Activated B cell treated with CpG ODN at 0.5 μM for 24 hours (primary cell): ENCODE measurements around the gene KLK13. TPM values are rescaled to one million over a fixed set of nuclear protein-coding genes. Genes with fewer than 3 reads are reported as not detected.
A peak's percentile ranks its signal among the peaks of the same experiment; 100 is the strongest.

Source experiments
- ATAC-seq: fragments of 200-7000 bp; cut with Tn5 transposase; one replicate; pipeline ENCODE4 v1.10.0; 2021; ENCODE audit warnings: low read depth, mild to moderate bottlenecking, moderate library complexity
- CTCF ChIA-PET: fragments of 350-600 bp; sonication (Branson Sonifier 250); formaldehyde crosslinking; loops from one replicate; lab custom pipeline; 2021; ENCODE audit warnings: antibody characterized with exemption; lab: Charles Lee
- POLR2A ChIA-PET: fragments of 350-600 bp; sonication (Branson Sonifier 250); formaldehyde crosslinking; loops from one replicate; lab custom pipeline; 2021; ENCODE audit warnings: antibody characterized with exemption; lab: Charles Lee
- DNase-seq: peaks from one replicate; pipeline ENCODE4 v3.0.0; 2022
- H3K27ac Mint-ChIP-seq: one replicate; pipeline ENCODE4 v1.8.0; 2020; ENCODE audit warnings: mixed read lengths
- H3K27me3 Mint-ChIP-seq: one replicate; pipeline ENCODE4 v1.8.0; 2021; ENCODE audit warnings: mixed read lengths
- H3K36me3 Mint-ChIP-seq: one replicate; pipeline ENCODE4 v1.8.0; 2021; ENCODE audit warnings: low read depth, mixed read lengths
- H3K4me1 Mint-ChIP-seq: one replicate; pipeline ENCODE4 v1.8.0; 2021; ENCODE audit warnings: mixed read lengths
- H3K4me3 Mint-ChIP-seq: one replicate; pipeline ENCODE4 v1.8.0; 2020; ENCODE audit warnings: mild to moderate bottlenecking, mixed read lengths
- H3K9me3 Mint-ChIP-seq: one replicate; pipeline ENCODE4 v1.8.0; 2020; ENCODE audit warnings: mixed read lengths
- CTCF ChIP-seq: fragments of 200-600 bp; IDR thresholded peaks from one replicate; pipeline ENCODE4 v1.8.0; 2022; ENCODE audit warnings: antibody characterized with exemption, mild to moderate bottlenecking
- intact Hi-C: fragments of 100-400 bp; cut with micrococcal nuclease; formaldehyde crosslinking; loops from one replicate; pipeline ENCODE4 v1.15.1; 2024
- total RNA-seq: library from RNA; stranded (reverse); gene quantifications from 2 replicates; pipeline ENCODE4 v1.2.3, GENCODE V29; 2022

The KLK13 gene
- total RNA-seq, 1 donor from 2014 or later, result not detected

DNA sequence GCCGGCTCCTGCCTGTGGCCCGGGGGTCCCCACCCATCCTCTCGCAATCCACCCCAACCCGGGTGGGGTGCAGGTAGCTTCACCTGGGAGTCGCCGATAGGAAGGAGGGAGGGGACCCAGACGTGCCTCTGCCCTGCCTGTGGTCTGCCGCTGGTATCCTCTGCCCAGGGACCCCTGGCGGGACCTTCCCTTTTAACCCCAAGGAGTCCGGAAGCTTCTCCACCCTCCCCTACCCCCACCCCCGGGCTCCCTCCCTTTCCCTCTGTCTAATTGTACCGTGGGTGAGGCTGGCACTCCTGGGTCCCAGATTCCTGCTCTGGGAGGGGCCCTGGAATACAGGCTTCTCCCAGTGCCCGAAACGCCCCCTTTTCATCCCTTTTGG, 45.4 kb downstream of the KLK13 start, which contains the start of gene KLK10:
Gene KLK10 (minus strand): TSS at position 166 of the 382 bp plus-strand sequence. CDS start 579 bp downstream, outside the sequence.
- peak within 1 kb of the TSS; percentile 35 for H3K4me3 Mint-ChIP-seq
- CTCF ChIA-PET, result no interaction called here
- no peak within 1 kb of the TSS for H3K27ac Mint-ChIP-seq

DNA sequence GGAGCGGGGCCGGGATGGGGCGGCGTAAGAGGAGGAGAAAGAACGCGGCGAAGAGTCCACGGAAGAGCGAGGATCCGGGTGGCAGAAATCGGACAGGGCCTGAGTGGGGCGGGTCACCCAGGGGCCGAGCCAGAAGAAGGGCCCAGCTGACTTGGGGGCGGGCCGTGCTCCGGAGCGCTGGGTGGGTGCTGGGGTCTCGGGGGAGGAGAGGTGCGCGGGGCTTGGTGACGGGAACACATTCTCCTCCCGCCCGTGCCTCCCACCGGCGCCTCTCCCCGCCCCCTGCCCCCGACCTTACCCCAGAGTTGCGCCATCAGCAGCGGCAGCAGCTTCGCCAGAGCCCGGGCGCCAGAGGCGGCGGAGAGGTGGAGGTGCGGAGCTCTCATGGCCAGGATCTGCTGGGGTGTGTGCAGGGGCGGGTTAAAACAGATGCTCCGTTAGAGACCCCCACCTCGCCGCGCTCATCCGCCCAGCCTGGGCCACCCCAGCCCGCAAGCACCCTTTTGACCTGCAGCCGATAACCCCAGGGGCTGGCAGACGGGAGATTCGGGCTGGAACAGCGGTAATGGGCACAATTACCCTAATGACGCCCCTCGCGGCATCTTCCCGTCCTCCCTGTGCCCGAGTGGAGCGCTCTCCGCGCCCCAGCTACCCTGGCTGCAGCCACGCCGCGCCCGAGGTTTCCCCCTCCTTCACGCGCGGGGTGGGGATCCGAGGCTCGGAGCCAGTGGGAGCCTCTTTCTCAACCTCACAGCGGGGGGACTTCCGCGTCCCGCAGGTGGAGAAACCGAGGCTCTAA, 45.9 kb downstream of the KLK13 start:
- H3K4me3 Mint-ChIP-seq, result peak overlapping the region; percentile 35
- H3K27me3 Mint-ChIP-seq, result peaks cover 57% of the 10 kb centered on the region

More for the DNA sequence above, 45.4 kb downstream of the KLK13 start, which contains the start of gene KLK10:
- POLR2A ChIA-PET, result no interaction called here
- Mint-ChIP-seq H3K4me1 (peaks cover 10% of the 10 kb centered on the region), H3K36me3 (no peaks in the 10 kb centered on the region), H3K27me3 (peaks cover 53% of the 10 kb centered on the region), H3K9me3 (no peaks in the 10 kb centered on the region)
- intact Hi-C loops, result no loop called here
- ATAC-seq (no peak), DNase-seq (no peak)
- no peak for TF ChIP-seq CTCF

GRCh38 chr19:51016798-51017683, 47.9 kb downstream of the KLK13 start:
- peaks cover 10% of the 10 kb centered on the region for H3K4me1 Mint-ChIP-seq
- TF ChIP-seq CTCF, result no peak
- CTCF ChIA-PET, result no interaction called here
- no peaks in the 10 kb centered on the region for H3K9me3 Mint-ChIP-seq
- no peaks in the 10 kb centered on the region for H3K36me3 Mint-ChIP-seq
- POLR2A ChIA-PET, result no interaction called here
- H3K27me3 Mint-ChIP-seq, result peaks cover 52% of the 10 kb centered on the region
- no peak for ATAC-seq
- no peak overlapping the region for H3K27ac Mint-ChIP-seq
- intact Hi-C loops, result no loop called here
- peak; percentile 21 for DNase-seq
- no peak overlapping the region for H3K4me3 Mint-ChIP-seq

More for the DNA sequence above, 45.9 kb downstream of the KLK13 start:
- intact Hi-C loops, result no loop called here
- CTCF ChIA-PET, result no interaction called here
- no peak for DNase-seq
- Mint-ChIP-seq H3K4me1 (peaks cover 10% of the 10 kb centered on the region), H3K36me3 (no peaks in the 10 kb centered on the region), H3K9me3 (no peaks in the 10 kb centered on the region), H3K27ac (no peak overlapping the region)
- no peak for TF ChIP-seq CTCF
- no peak for ATAC-seq
- POLR2A ChIA-PET, result no interaction called here

GRCh38 chr19:51015691-51016267, 49.1 kb downstream of the KLK13 start:
- Mint-ChIP-seq H3K27ac (no peak overlapping the region), H3K27me3 (peaks cover 51% of the 10 kb centered on the region), H3K4me3 (no peak overlapping the region), H3K36me3 (no peaks in the 10 kb centered on the region), H3K4me1 (peaks cover 10% of the 10 kb centered on the region), H3K9me3 (no peaks in the 10 kb centered on the region)
- TF ChIP-seq CTCF, result no peak
- ChIA-PET POLR2A (no interaction called here), CTCF (no interaction called here)
- DNase-seq (no peak), ATAC-seq (no peak)
- intact Hi-C loops, result no loop called here
